Measurements from ENCODE around the gene CNTNAP2. TPM values are rescaled to one million over a fixed set of nuclear protein-coding genes. Genes with fewer than 3 reads are reported as not detected.
A peak's percentile ranks its signal among the peaks of the same experiment; 100 is the strongest.

The CNTNAP2 gene
- total and polyA plus RNA-seq, 8 donors: 0.19 to 18.2 (median 0.56) TPM

GRCh38 chr7:148161776-148162175, 2045.2 kb downstream of the CNTNAP2 start:
- no peaks in the 10 kb centered on the region for H3K27me3 ChIP-seq
- TF ChIP-seq EP300 (IDR thresholded peaks at IDR 0.05) (no peak), POLR2AphosphoS5 (IDR thresholded peaks at IDR 0.05) (no peak), POLR2A (IDR thresholded peaks at IDR 0.05) (no peak)
- TF ChIP-seq, protein P1, sequence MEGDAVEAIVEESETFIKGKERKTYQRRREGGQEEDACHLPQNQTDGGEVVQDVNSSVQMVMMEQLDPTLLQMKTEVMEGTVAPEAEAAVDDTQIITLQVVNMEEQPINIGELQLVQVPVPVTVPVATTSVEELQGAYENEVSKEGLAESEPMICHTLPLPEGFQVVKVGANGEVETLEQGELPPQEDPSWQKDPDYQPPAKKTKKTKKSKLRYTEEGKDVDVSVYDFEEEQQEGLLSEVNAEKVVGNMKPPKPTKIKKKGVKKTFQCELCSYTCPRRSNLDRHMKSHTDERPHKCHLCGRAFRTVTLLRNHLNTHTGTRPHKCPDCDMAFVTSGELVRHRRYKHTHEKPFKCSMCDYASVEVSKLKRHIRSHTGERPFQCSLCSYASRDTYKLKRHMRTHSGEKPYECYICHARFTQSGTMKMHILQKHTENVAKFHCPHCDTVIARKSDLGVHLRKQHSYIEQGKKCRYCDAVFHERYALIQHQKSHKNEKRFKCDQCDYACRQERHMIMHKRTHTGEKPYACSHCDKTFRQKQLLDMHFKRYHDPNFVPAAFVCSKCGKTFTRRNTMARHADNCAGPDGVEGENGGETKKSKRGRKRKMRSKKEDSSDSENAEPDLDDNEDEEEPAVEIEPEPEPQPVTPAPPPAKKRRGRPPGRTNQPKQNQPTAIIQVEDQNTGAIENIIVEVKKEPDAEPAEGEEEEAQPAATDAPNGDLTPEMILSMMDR (IDR thresholded peaks at IDR 0.05): no peak
- 78 to 92% (median 87%) methylated on average over 4 of the region's 4 CpGs for whole genome bisulfite sequencing, 5 donors

DNA sequence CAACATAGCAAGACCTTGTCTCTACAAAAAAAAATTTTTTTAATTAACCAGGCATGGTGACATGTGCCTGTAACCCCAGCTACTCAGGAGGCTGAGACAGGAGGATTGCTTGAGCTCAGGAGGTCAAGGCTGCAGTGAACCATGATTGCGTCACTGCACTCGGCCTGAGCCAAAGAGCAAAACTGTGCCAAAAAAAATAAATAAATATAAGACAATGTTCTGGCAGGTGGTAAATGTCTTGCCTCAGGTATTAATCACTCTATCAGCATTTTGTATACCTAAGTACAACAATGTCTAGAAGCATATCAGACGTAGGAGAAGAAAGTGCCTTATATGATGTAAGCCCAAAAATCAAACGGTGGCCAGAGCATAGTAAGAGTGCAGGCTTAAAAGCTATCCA, 2046.2 kb downstream of the CNTNAP2 start:
- H3K36me3 ChIP-seq: no peaks in the 10 kb centered on the region
- no peaks in the 10 kb centered on the region for H3K9me3 ChIP-seq
- peak in 1 of 3 donors; percentile 23 for TF ChIP-seq POLR2AphosphoS5 (IDR thresholded peaks at IDR 0.05)
- TF ChIP-seq, protein P1 (IDR thresholded peaks at IDR 0.05): no peak
- no peak for TF ChIP-seq POLR2A (IDR thresholded peaks at IDR 0.05)
- TF ChIP-seq EP300 (IDR thresholded peaks at IDR 0.05): no peak
- no peak overlapping the region for H3K27ac ChIP-seq
- DNase-seq: peak in 1 of 2 donors; percentile 58
- no peak overlapping the region for H3K4me3 ChIP-seq
- WGBS, 5 donors: 19 to 41% (median 27%) methylated on average over 4 of the region's 4 CpGs
- H3K4me1 ChIP-seq: peaks cover 0 to 12% (median 5%) of the 10 kb centered on the region in 4 donors
- intact Hi-C loops (cut with DNase I; ENCODE audit: low total_unique reads): no loop called here
- no peaks in the 10 kb centered on the region for H3K27me3 ChIP-seq

More at GRCh38 chr7:148161776-148162175, 2045.2 kb downstream of the CNTNAP2 start:
- intact Hi-C loops (cut with DNase I; ENCODE audit: low total_unique reads): no loop called here
- Histone ChIP-seq H3K4me1 (peaks cover 0 to 12% (median 5%) of the 10 kb centered on the region in 4 donors), H3K9me3 (no peaks in the 10 kb centered on the region), H3K4me3 (no peak overlapping the region), H3K27ac (no peak overlapping the region), H3K36me3 (no peaks in the 10 kb centered on the region)
- no peak for DNase-seq

DNA sequence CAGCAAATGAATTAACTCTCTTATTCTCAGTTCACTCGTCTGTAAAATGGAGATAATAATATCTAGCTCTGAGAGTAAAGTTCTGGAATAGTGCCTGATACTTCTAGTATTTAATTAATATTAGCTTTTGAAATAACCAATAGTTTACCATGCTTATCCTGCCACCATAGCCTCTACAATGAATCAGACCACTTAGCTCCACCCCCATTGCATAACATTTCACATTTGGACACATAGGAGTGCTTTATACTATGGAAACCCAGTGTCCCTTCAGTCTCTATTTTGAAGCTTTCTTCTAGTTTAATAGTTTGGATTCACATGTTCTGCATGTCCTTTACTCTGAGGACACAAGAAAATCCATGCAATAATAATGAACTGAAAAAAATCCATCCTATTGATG, 2046.6 kb downstream of the CNTNAP2 start:
- TF ChIP-seq, protein P1 (IDR thresholded peaks at IDR 0.05): no peak
- TF ChIP-seq POLR2A (IDR thresholded peaks at IDR 0.05): no peak
- TF ChIP-seq EP300 (IDR thresholded peaks at IDR 0.05): no peak
- TF ChIP-seq POLR2AphosphoS5 (IDR thresholded peaks at IDR 0.05): no peak
- 15 to 56% (median 25%) methylated on average over 1 of the region's 1 CpG for WGBS, 5 donors
- Histone ChIP-seq H3K4me1 (peaks cover 0 to 12% (median 5%) of the 10 kb centered on the region in 4 donors), H3K9me3 (no peaks in the 10 kb centered on the region), H3K36me3 (no peaks in the 10 kb centered on the region), H3K4me3 (no peak overlapping the region), H3K27ac (no peak overlapping the region), H3K27me3 (no peaks in the 10 kb centered on the region)
- no peak for DNase-seq
- intact Hi-C loops (cut with DNase I; ENCODE audit: low total_unique reads): no loop called here

- 89 to 100% (median 92%) methylated on average over 1 of the region's 1 CpG for WGBS, 5 donors
- no peak overlapping the region for H3K27ac ChIP-seq
- TF ChIP-seq POLR2AphosphoS5 (IDR thresholded peaks at IDR 0.05): no peak
- intact Hi-C loops (cut with DNase I; ENCODE audit: low total_unique reads): no loop called here
- H3K36me3 ChIP-seq: no peaks in the 10 kb centered on the region
- H3K9me3 ChIP-seq: no peaks in the 10 kb centered on the region
- H3K4me1 ChIP-seq: no peaks in the 10 kb centered on the region
- DNase-seq: no peak
- no peak overlapping the region for H3K4me3 ChIP-seq
- H3K27me3 ChIP-seq: no peaks in the 10 kb centered on the region
These were observed 2056.3 kb downstream of the CNTNAP2 start for GRCh38 chr7:148172920-148173319.

DNA sequence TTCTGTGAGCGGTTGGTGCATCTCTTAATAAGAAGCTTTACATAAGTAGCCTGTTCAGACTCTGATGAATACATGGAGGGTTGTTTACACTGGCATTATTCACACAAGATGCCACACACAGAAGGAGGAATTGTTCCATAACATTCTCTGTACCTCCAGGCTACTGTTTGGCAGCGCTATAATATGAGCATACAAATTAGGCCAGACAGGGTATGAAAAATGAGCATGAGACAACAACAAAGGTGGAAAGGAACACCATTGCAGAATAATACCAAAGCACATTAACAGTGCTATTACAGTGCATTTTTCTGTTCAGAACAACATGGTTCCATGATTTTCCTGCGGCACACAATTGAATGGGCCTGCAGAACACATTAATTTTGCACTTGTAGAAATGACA, 2056.8 kb downstream of the CNTNAP2 start:
- H3K4me1 ChIP-seq: no peaks in the 10 kb centered on the region
- H3K36me3 ChIP-seq: no peaks in the 10 kb centered on the region
- no peak for DNase-seq
- TF ChIP-seq EP300 (IDR thresholded peaks at IDR 0.05): no peak
- TF ChIP-seq POLR2AphosphoS5 (IDR thresholded peaks at IDR 0.05): no peak
- TF ChIP-seq POLR2A (IDR thresholded peaks at IDR 0.05): no peak
- TF ChIP-seq, protein P1 (IDR thresholded peaks at IDR 0.05): no peak
- H3K4me3 ChIP-seq: no peak overlapping the region
- H3K27ac ChIP-seq: no peak overlapping the region
- intact Hi-C loops (cut with DNase I; ENCODE audit: low total_unique reads): no loop called here
- no peaks in the 10 kb centered on the region for H3K27me3 ChIP-seq
- WGBS, 5 donors: 81 to 96% (median 95%) methylated on average over 3 of the region's 3 CpGs
- H3K9me3 ChIP-seq: no peaks in the 10 kb centered on the region

Measured in stomach (tissue), 9 donors.